KOPT-K1 (cell line): ENCODE measurements around the gene AHCY.
"Not testable (repeated sequence)": the region's sequence is repeated elsewhere in the genome, so short reads cannot be mapped to it uniquely, and the experiment has no call there.

ENCODE experiments used
- H3K27ac ChIP-seq: fragments of 200-600 bp; sonication (generic); 2 replicates; pipeline ENCODE4 v1.5.1; 2016; ENCODE audit warnings: antibody characterized with exemption, mild to moderate bottlenecking, low read depth, low read length; ENCODE audit not compliant: poor library complexity, severe bottlenecking
- H3K36me3 ChIP-seq: fragments of 200-600 bp; sonication (generic); 2 replicates; pipeline ENCODE4 v1.5.1; 2017; ENCODE audit warnings: antibody characterized with exemption, mild to moderate bottlenecking, low read length, moderate library complexity; ENCODE audit not compliant: insufficient read depth
- H3K9me3 ChIP-seq: fragments of 200-600 bp; sonication (generic); 2 replicates; pipeline ENCODE4 v1.5.1; 2017; ENCODE audit warnings: antibody characterized with exemption, low read length, mild to moderate bottlenecking; ENCODE audit not compliant: insufficient read depth, poor library complexity, severe bottlenecking

The AHCY gene

GRCh38 chr20:34262488-34263288 is 40.5 kb downstream of the AHCY start:
- H3K9me3 ChIP-seq, result no peaks in the 10 kb centered on the region
- H3K36me3 ChIP-seq, result peaks cover 13% of the 10 kb centered on the region; the same call in 1 of the 2 replicates
- no peak overlapping the region for H3K27ac ChIP-seq

GRCh38 chr20:34260208-34260942 is 42.8 kb downstream of the AHCY start:
- H3K9me3 ChIP-seq, result no peaks in the 10 kb centered on the region
- H3K36me3 ChIP-seq, result peaks cover 14% of the 10 kb centered on the region; the same call in 1 of the 2 replicates
- H3K27ac ChIP-seq, result no peak overlapping the region

GRCh38 chr20:34256629-34257124 is 46.5 kb downstream of the AHCY start:
- H3K27ac ChIP-seq, result no peak overlapping the region
- H3K9me3 ChIP-seq, result no peaks in the 10 kb centered on the region
- H3K36me3 ChIP-seq, result 0 out of 2 replicates have a peak, but pooled peaks cover 5% of the 10 kb centered on the region

- Histone ChIP-seq H3K36me3 (0 out of 2 replicates have a peak, but pooled peaks cover 5% of the 10 kb centered on the region), H3K27ac (no peak overlapping the region)
Observed at GRCh38 chr20:34254979-34255378, 48.2 kb downstream of the AHCY start.

GRCh38 chr20:34252431-34253086 is 50.6 kb downstream of the AHCY start:
- not testable (repeated sequence) for H3K27ac ChIP-seq, H3K9me3 ChIP-seq

More at GRCh38 chr20:34254979-34255378, 48.2 kb downstream of the AHCY start:
- H3K9me3 ChIP-seq, result no peaks in the 10 kb centered on the region

GRCh38 chr20:34251619-34252018 is 51.5 kb downstream of the AHCY start:
- no peaks in the 10 kb centered on the region for H3K36me3 ChIP-seq
- H3K9me3 ChIP-seq, result no peaks in the 10 kb centered on the region
- H3K27ac ChIP-seq, result no peak overlapping the region

More at GRCh38 chr20:34252431-34253086, 50.6 kb downstream of the AHCY start:
- not testable (repeated sequence) for H3K36me3 ChIP-seq

GRCh38 chr20:34250005-34250404 is 53.1 kb downstream of the AHCY start:
- no peak overlapping the region for H3K27ac ChIP-seq
- H3K9me3 ChIP-seq, result no peaks in the 10 kb centered on the region
- H3K36me3 ChIP-seq, result no peaks in the 10 kb centered on the region

GRCh38 chr20:34249291-34249690 is 53.9 kb downstream of the AHCY start:
- no peaks in the 10 kb centered on the region for H3K9me3 ChIP-seq
- H3K27ac ChIP-seq, result no peak overlapping the region
- no peaks in the 10 kb centered on the region for H3K36me3 ChIP-seq

- Histone ChIP-seq H3K9me3 (no peaks in the 10 kb centered on the region), H3K27ac (no peak overlapping the region), H3K36me3 (no peaks in the 10 kb centered on the region)
Observed at GRCh38 chr20:34246126-34246626, 57.0 kb downstream of the AHCY start.

GRCh38 chr20:34243377-34243776 is 59.8 kb downstream of the AHCY start:
- no peaks in the 10 kb centered on the region for H3K36me3 ChIP-seq
- no peak overlapping the region for H3K27ac ChIP-seq
- H3K9me3 ChIP-seq, result peaks cover 6% of the 10 kb centered on the region

- H3K9me3 ChIP-seq, result peaks cover 11% of the 10 kb centered on the region
- no peak overlapping the region for H3K27ac ChIP-seq
- no peaks in the 10 kb centered on the region for H3K36me3 ChIP-seq
Observed at GRCh38 chr20:34242879-34243278, 60.3 kb downstream of the AHCY start.

GRCh38 chr20:34242015-34242414 is 61.1 kb downstream of the AHCY start:
- Histone ChIP-seq H3K27ac (peak overlapping the region; percentile 49), H3K9me3 (peaks cover 19% of the 10 kb centered on the region)
- H3K36me3 ChIP-seq, result not testable (repeated sequence)

GRCh38 chr20:34240693-34241615 is 62.2 kb downstream of the AHCY start, which contains the start of gene ASIP:
ASIP (plus strand) TSS chr20:34241423; CDS start chr20:34260375, 18,952 bp downstream.
- Histone ChIP-seq H3K9me3 (peaks cover 22% of the 10 kb centered on the region), H3K36me3 (no peaks in the 10 kb centered on the region), H3K27ac (peak within 1 kb of the TSS; percentile 49)

GRCh38 chr20:34240121-34240520 is 63.0 kb downstream of the AHCY start:
- H3K36me3 ChIP-seq, result no peaks in the 10 kb centered on the region
- H3K27ac ChIP-seq, result peak overlapping the region; percentile 49
- peaks cover 22% of the 10 kb centered on the region for H3K9me3 ChIP-seq
